A549 (cell line): Measurements from ENCODE around the gene DHX57.

Experiments
- EP300 ChIP-seq, 2 experiments: fragments of >200 bp; sonication (Bioruptor Twin); formaldehyde crosslinking; IDR thresholded peaks; 2 replicates in 1 of 2; 3 replicates in 1 of 2; pipeline ENCODE4 v1.6.1; 2016 to 2017
- JUN ChIP-seq, 2 experiments: fragments of >200 bp; sonication (Bioruptor Twin); formaldehyde crosslinking; IDR thresholded peaks; 2 replicates in 1 of 2; 3 replicates in 1 of 2; pipeline ENCODE4 v1.6.1; 2016 to 2017
- JUNB ChIP-seq: fragments of >200 bp; sonication (Bioruptor Twin); formaldehyde crosslinking; IDR thresholded peaks from 2 replicates; pipeline ENCODE4 v1.6.1; 2016
- MAZ ChIP-seq: fragments of 150-350 bp; IDR thresholded peaks from 2 replicates; pipeline ENCODE4 v1.6.1; 2014; ENCODE audit warnings: antibody characterized with exemption, low read depth, low read length, borderline replicate concordance
- NFE2L2 ChIP-seq: fragments of 150-350 bp; conservative IDR thresholded peaks from 2 replicates; pipeline ENCODE4 v1.6.1; 2014; ENCODE audit warnings: low read length
- NPAS2 ChIP-seq: fragments of 250-450 bp; sonication (Bioruptor Pico); IDR thresholded peaks from 2 replicates; pipeline ENCODE4 v1.8.0; 2022; ENCODE audit warnings: mild to moderate bottlenecking, moderate library complexity, borderline replicate concordance
- POLR2A ChIP-seq: IDR thresholded peaks from 2 replicates; pipeline ENCODE4 v1.6.1; 2012; ENCODE audit warnings: mild to moderate bottlenecking, low read length
- RCOR1 ChIP-seq: fragments of 150-350 bp; IDR thresholded peaks from 2 replicates; pipeline ENCODE4 v1.6.1; 2014; ENCODE audit warnings: antibody characterized with exemption, low read length, low read depth
- RNF2 ChIP-seq: fragments of 200-600 bp; sonication (generic); IDR thresholded peaks from 2 replicates; pipeline ENCODE4 v1.6.1; 2016; ENCODE audit warnings: low read depth, mild to moderate bottlenecking, antibody characterized with exemption, moderate library complexity, borderline replicate concordance
- ZC3H11A ChIP-seq: fragments of 450-650 bp; IDR thresholded peaks from 2 replicates; pipeline ENCODE4 v1.6.1; 2014; ENCODE audit warnings: antibody characterized with exemption, mild to moderate bottlenecking
- TF ChIP-seq, protein P1 (sequence below): fragments of >200 bp; sonication (Bioruptor Twin); formaldehyde crosslinking; IDR thresholded peaks from 3 replicates; pipeline ENCODE4 v1.5.1; 2016
- TF ChIP-seq, protein P2 (sequence below): fragments of 200-600 bp; sonication (generic); IDR thresholded peaks from 2 replicates; pipeline ENCODE4 v1.6.1; 2016; ENCODE audit warnings: antibody characterized with exemption, mild to moderate bottlenecking, moderate library complexity

DNA sequence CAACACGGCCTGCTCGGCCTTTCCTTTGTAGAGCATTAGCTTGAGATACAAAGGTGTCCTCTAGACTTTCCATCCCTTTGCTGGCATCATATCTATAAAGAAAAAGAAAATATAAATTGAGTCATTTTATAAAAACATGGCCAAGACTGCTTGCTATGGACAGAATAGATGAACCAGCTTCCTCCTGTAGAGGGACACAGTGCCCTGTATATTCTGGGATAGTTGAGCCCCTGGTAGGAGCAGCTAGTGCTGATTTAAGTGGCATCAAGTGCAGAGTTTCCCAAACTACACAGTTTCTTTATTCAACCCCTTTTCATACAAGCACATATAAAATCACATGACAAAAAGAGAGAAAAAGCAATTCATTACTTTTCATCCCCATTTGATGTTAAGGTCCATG is 49.8 kb downstream of the DHX57 start:
- TF ChIP-seq, protein P1, sequence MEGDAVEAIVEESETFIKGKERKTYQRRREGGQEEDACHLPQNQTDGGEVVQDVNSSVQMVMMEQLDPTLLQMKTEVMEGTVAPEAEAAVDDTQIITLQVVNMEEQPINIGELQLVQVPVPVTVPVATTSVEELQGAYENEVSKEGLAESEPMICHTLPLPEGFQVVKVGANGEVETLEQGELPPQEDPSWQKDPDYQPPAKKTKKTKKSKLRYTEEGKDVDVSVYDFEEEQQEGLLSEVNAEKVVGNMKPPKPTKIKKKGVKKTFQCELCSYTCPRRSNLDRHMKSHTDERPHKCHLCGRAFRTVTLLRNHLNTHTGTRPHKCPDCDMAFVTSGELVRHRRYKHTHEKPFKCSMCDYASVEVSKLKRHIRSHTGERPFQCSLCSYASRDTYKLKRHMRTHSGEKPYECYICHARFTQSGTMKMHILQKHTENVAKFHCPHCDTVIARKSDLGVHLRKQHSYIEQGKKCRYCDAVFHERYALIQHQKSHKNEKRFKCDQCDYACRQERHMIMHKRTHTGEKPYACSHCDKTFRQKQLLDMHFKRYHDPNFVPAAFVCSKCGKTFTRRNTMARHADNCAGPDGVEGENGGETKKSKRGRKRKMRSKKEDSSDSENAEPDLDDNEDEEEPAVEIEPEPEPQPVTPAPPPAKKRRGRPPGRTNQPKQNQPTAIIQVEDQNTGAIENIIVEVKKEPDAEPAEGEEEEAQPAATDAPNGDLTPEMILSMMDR, result no peak
- TF ChIP-seq POLR2A, result no peak
- no peak for TF ChIP-seq MAZ
- no peak for TF ChIP-seq NPAS2 (CRISPR knock-in tag)
- no peak for TF ChIP-seq JUN (IDR thresholded peaks at IDR 0.05)
- TF ChIP-seq NFE2L2, result no peak
- TF ChIP-seq ZC3H11A, result no peak
- no peak for TF ChIP-seq RCOR1
- TF ChIP-seq, protein P2, sequence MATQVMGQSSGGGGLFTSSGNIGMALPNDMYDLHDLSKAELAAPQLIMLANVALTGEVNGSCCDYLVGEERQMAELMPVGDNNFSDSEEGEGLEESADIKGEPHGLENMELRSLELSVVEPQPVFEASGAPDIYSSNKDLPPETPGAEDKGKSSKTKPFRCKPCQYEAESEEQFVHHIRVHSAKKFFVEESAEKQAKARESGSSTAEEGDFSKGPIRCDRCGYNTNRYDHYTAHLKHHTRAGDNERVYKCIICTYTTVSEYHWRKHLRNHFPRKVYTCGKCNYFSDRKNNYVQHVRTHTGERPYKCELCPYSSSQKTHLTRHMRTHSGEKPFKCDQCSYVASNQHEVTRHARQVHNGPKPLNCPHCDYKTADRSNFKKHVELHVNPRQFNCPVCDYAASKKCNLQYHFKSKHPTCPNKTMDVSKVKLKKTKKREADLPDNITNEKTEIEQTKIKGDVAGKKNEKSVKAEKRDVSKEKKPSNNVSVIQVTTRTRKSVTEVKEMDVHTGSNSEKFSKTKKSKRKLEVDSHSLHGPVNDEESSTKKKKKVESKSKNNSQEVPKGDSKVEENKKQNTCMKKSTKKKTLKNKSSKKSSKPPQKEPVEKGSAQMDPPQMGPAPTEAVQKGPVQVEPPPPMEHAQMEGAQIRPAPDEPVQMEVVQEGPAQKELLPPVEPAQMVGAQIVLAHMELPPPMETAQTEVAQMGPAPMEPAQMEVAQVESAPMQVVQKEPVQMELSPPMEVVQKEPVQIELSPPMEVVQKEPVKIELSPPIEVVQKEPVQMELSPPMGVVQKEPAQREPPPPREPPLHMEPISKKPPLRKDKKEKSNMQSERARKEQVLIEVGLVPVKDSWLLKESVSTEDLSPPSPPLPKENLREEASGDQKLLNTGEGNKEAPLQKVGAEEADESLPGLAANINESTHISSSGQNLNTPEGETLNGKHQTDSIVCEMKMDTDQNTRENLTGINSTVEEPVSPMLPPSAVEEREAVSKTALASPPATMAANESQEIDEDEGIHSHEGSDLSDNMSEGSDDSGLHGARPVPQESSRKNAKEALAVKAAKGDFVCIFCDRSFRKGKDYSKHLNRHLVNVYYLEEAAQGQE, result no peak
- TF ChIP-seq JUNB, result no peak
- TF ChIP-seq EP300 (IDR thresholded peaks at IDR 0.05), result no peak
- TF ChIP-seq RNF2, result no peak
